Measurements from ENCODE around the gene LCLAT1.

Gene LCLAT1

DNA sequence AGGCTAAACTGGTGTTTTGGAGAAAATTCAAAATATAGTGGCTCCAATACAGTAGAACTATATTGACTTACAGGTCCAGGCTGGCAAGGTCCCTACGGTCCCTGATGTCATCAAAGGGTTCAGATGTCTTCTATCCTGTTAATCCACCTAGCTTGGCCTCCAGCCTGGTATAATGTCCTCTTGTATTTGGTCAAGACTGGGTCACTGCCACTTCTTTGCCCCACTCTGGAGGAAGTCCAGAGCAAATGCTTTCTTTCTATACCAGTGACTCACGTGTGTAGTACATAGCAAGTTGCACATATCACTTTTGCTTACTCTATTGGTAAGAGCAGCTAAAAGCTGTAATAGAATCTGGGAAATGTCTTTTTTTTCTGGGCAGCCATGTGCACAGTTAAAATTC, 80.8 kb downstream of the LCLAT1 start:
- Histone ChIP-seq H3K36me3 (ENCODE audit: control insufficient read depth in 1 of 2, insufficient read depth in 2 of 2, low read length in 2 of 2) (peaks cover 0 to 5% of the 10 kb centered on the region in 2 donors), H3K4me1 (ENCODE audit: control insufficient read depth in 1 of 2, insufficient read depth in 2 of 2, low read length in 2 of 2) (no peaks in the 10 kb centered on the region), H3K4me3 (ENCODE audit: low read depth in 1 of 2, low read length in 2 of 2) (no peak overlapping the region), H3K9ac (ENCODE audit: low read depth in 1 of 2, low read length in 2 of 2) (no peak overlapping the region), H3K27ac (ENCODE audit: low read depth, low read length) (no peak overlapping the region), H3K27me3 (ENCODE audit: control insufficient read depth in 1 of 2, insufficient read depth in 2 of 2, low read length in 2 of 2) (no peaks in the 10 kb centered on the region), H3K9me3 (ENCODE audit: control insufficient read depth in 1 of 2, low read length in 2 of 2) (no peaks in the 10 kb centered on the region)

DNA sequence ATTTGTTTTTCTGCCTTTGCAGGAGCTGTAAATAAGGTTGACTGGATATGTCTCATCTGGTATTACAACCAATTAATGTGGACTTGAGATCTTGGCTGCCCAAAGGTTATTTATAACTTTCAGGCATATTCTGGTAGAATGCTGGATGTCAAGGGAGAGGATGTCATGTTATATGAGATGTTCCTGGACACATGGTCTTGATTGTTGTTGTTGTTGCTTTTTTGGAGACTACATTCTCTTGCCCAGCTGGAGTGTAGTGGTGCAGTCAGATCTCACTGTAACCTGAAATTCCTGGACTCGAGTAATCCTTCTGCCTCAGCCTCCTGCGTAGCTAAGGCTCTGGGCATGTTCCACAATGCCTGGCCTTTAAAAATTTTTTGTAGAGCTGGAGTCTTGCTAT, 83.3 kb downstream of the LCLAT1 start:
- Histone ChIP-seq H3K9ac (ENCODE audit: low read depth in 1 of 2, low read length in 2 of 2) (no peak overlapping the region), H3K9me3 (ENCODE audit: control insufficient read depth in 1 of 2, low read length in 2 of 2) (peaks cover 0 to under 1% of the 10 kb centered on the region in 2 donors), H3K27me3 (ENCODE audit: control insufficient read depth in 1 of 2, insufficient read depth in 2 of 2, low read length in 2 of 2) (no peaks in the 10 kb centered on the region), H3K36me3 (ENCODE audit: control insufficient read depth in 1 of 2, insufficient read depth in 2 of 2, low read length in 2 of 2) (peaks cover 5 to 11% of the 10 kb centered on the region in 2 donors), H3K27ac (ENCODE audit: low read depth, low read length) (no peak overlapping the region), H3K4me1 (ENCODE audit: control insufficient read depth in 1 of 2, insufficient read depth in 2 of 2, low read length in 2 of 2) (no peaks in the 10 kb centered on the region), H3K4me3 (ENCODE audit: low read depth in 1 of 2, low read length in 2 of 2) (no peak overlapping the region)

DNA sequence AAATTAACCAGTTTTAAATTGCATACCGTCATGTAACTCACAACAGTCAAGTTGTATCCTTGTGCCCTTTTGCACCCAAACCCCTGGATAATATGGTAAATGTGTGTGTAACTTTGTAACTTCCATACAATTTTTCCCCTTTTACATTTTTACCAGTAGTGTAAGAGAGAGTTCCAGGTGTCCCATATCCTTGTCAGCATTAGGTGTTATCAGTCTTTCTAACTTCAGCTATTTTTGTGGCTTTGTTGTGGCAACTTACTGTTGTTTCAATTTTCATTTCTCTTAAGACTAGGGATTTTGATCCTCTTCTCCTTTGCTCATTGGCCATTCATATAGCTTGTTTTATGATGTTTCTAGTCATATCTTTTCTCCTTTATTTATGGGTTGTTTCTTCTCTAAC, 94.6 kb downstream of the LCLAT1 start:
- Histone ChIP-seq H3K36me3 (ENCODE audit: control insufficient read depth in 1 of 2, insufficient read depth in 2 of 2, low read length in 2 of 2) (no peaks in the 10 kb centered on the region), H3K27ac (ENCODE audit: low read depth, low read length) (no peak overlapping the region), H3K9me3 (ENCODE audit: control insufficient read depth in 1 of 2, low read length in 2 of 2) (peaks cover 0 to 2% of the 10 kb centered on the region in 2 donors), H3K9ac (ENCODE audit: low read depth in 1 of 2, low read length in 2 of 2) (no peak overlapping the region), H3K27me3 (ENCODE audit: control insufficient read depth in 1 of 2, insufficient read depth in 2 of 2, low read length in 2 of 2) (no peaks in the 10 kb centered on the region), H3K4me1 (ENCODE audit: control insufficient read depth in 1 of 2, insufficient read depth in 2 of 2, low read length in 2 of 2) (peaks cover 0 to 3% of the 10 kb centered on the region in 2 donors), H3K4me3 (ENCODE audit: low read depth in 1 of 2, low read length in 2 of 2) (no peak overlapping the region)

DNA sequence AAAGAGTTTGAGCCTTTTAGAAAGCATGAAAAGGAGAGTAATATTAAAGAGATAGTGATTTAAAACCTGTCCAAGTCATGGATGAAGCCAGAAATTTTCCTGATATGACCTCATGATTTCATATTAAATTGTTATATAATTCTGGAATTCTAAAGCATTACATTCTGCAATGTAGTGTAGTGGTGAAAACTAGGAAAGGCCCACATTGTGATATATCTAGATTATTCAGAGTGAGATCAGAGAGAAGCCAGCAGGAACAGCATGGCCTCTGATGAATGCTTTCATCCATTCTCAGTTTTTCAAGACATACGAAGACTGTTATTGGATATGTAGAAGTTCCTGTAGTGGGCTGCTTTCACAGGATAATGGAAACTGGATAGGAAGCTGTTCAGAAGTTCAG, 98.8 kb downstream of the LCLAT1 start:
- Histone ChIP-seq H3K27ac (ENCODE audit: low read depth, low read length) (no peak overlapping the region), H3K36me3 (ENCODE audit: control insufficient read depth in 1 of 2, insufficient read depth in 2 of 2, low read length in 2 of 2) (no peaks in the 10 kb centered on the region), H3K9me3 (ENCODE audit: control insufficient read depth in 1 of 2, low read length in 2 of 2) (no peaks in the 10 kb centered on the region), H3K9ac (ENCODE audit: low read depth in 1 of 2, low read length in 2 of 2) (no peak overlapping the region), H3K27me3 (ENCODE audit: control insufficient read depth in 1 of 2, insufficient read depth in 2 of 2, low read length in 2 of 2) (no peaks in the 10 kb centered on the region), H3K4me3 (ENCODE audit: low read depth in 1 of 2, low read length in 2 of 2) (no peak overlapping the region), H3K4me1 (ENCODE audit: control insufficient read depth in 1 of 2, insufficient read depth in 2 of 2, low read length in 2 of 2) (peaks cover 0 to 5% of the 10 kb centered on the region in 2 donors)

DNA sequence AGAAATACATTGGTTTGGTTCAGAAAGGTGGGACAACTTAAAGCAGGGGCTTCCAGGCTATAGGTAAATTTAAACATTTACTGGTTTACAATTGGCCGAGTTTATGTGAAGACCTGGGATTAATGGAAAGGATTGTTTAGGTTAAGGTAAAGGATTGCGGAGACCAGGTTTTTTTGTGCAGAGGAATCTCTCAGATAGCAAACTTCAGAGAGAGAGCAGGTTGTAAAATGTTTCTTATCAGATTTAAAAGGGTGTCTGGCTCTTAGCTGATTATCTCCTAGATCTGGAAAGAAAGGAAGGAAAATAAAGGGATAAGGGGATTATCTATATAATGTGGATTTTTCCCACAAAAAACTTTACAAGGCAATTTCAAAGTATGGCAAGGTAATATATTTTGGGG, 101.3 kb downstream of the LCLAT1 start:
- Histone ChIP-seq H3K4me3 (ENCODE audit: low read depth in 1 of 2, low read length in 2 of 2) (no peak overlapping the region), H3K36me3 (ENCODE audit: control insufficient read depth in 1 of 2, insufficient read depth in 2 of 2, low read length in 2 of 2) (peaks cover 0 to 3% of the 10 kb centered on the region in 2 donors), H3K4me1 (ENCODE audit: control insufficient read depth in 1 of 2, insufficient read depth in 2 of 2, low read length in 2 of 2) (peaks cover 0 to 5% of the 10 kb centered on the region in 2 donors), H3K9me3 (ENCODE audit: control insufficient read depth in 1 of 2, low read length in 2 of 2) (peaks cover 0 to 5% of the 10 kb centered on the region in 2 donors), H3K9ac (ENCODE audit: low read depth in 1 of 2, low read length in 2 of 2) (no peak overlapping the region), H3K27ac (ENCODE audit: low read depth, low read length) (no peak overlapping the region), H3K27me3 (ENCODE audit: control insufficient read depth in 1 of 2, insufficient read depth in 2 of 2, low read length in 2 of 2) (no peaks in the 10 kb centered on the region)

DNA sequence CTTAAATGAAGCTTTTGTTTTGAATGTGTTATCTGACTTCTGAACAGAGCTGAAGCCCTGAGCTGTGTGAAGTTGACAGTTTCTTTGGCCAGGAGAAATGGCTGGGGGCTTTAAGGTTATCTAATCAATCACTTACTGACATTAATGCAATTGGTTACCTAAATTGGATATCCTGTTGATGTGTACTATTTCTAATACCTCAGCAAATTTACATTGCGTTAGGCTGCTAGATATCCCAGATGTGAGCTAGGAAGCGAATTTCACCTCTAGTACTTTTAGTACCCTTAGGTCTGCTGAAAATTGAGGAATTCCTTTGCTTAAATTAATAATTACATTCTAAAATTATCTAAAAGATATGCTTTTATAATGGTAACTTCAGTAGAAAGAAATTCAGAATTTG, 102.0 kb downstream of the LCLAT1 start:
- no peak overlapping the region for H3K4me3 ChIP-seq (ENCODE audit: low read depth in 1 of 2, low read length in 2 of 2)
- H3K9me3 ChIP-seq (ENCODE audit: control insufficient read depth in 1 of 2, low read length in 2 of 2) = peaks cover 0 to 5% of the 10 kb centered on the region in 2 donors
- no peaks in the 10 kb centered on the region for H3K27me3 ChIP-seq (ENCODE audit: control insufficient read depth in 1 of 2, insufficient read depth in 2 of 2, low read length in 2 of 2)
- H3K4me1 ChIP-seq (ENCODE audit: control insufficient read depth in 1 of 2, insufficient read depth in 2 of 2, low read length in 2 of 2) = peaks cover 0 to 5% of the 10 kb centered on the region in 2 donors
- H3K27ac ChIP-seq (ENCODE audit: low read depth, low read length) = no peak overlapping the region
- no peak overlapping the region for H3K9ac ChIP-seq (ENCODE audit: low read depth in 1 of 2, low read length in 2 of 2)
- peaks cover 0 to 3% of the 10 kb centered on the region in 2 donors for H3K36me3 ChIP-seq (ENCODE audit: control insufficient read depth in 1 of 2, insufficient read depth in 2 of 2, low read length in 2 of 2)

DNA sequence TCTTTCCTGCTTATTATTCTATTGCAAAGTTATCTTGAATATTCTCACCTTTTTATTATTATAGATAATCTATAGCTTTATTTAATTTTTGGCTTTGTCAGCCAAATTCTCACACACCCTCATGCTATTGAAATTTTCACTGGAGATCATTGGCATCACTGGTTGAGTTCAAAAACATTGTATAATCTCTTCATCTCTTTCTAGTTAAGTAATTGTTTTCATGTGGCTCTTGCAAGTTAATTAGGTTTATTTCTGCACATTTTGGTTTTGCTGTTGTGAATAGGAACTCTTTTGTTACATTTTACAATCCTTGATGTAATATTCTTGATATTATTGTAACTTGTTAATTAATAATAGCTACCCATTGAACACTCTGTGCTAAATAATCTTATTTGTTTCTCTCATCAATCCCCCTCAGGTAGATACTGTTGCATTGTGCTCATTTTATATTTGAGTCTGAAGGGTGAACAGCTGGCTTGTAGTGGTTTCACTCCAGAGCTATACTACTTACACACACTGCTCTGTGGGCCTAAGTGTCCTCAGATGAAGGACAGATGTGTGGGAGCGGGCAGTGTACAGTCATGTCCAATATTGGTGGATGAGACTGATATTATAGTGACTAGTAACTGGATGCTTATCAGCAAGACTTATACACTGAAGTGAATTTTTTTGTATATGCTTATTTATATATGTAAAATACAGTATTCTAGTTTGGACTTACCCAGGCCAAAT, 112.7 kb downstream of the LCLAT1 start:
- Histone ChIP-seq H3K36me3 (ENCODE audit: control insufficient read depth in 1 of 2, insufficient read depth in 2 of 2, low read length in 2 of 2) (peaks cover 0 to 11% of the 10 kb centered on the region in 2 donors), H3K27me3 (ENCODE audit: control insufficient read depth in 1 of 2, insufficient read depth in 2 of 2, low read length in 2 of 2) (no peaks in the 10 kb centered on the region), H3K4me3 (ENCODE audit: low read depth in 1 of 2, low read length in 2 of 2) (no peak overlapping the region), H3K27ac (ENCODE audit: low read depth, low read length) (no peak overlapping the region), H3K9me3 (ENCODE audit: control insufficient read depth in 1 of 2, low read length in 2 of 2) (no peaks in the 10 kb centered on the region), H3K4me1 (ENCODE audit: control insufficient read depth in 1 of 2, insufficient read depth in 2 of 2, low read length in 2 of 2) (no peaks in the 10 kb centered on the region), H3K9ac (ENCODE audit: low read depth in 1 of 2, low read length in 2 of 2) (no peak overlapping the region)

DNA sequence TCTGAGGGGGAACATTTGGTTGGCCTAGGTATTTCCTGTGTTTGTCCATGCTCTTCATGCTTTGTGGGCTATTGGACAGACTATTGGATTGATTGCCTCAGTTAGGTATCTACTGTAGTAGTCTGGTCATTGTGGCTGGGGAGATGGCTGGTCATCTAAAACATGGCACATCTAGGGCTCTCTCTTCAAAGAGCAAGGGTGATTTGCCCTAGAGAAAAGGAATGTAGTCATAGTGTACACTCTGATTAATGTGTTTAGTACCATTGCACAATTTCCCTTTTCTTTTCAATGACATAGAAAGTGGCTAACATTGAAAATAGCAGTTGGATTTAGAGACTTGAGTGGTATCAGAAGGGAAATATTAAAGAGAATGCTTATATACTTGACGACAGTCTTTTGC, 114.3 kb downstream of the LCLAT1 start:
- no peaks in the 10 kb centered on the region for H3K4me1 ChIP-seq (ENCODE audit: control insufficient read depth in 1 of 2, insufficient read depth in 2 of 2, low read length in 2 of 2)
- H3K27ac ChIP-seq (ENCODE audit: low read depth, low read length) = no peak overlapping the region
- H3K4me3 ChIP-seq (ENCODE audit: low read depth in 1 of 2, low read length in 2 of 2) = no peak overlapping the region
- H3K27me3 ChIP-seq (ENCODE audit: control insufficient read depth in 1 of 2, insufficient read depth in 2 of 2, low read length in 2 of 2) = no peaks in the 10 kb centered on the region
- H3K9ac ChIP-seq (ENCODE audit: low read depth in 1 of 2, low read length in 2 of 2) = no peak overlapping the region
- H3K36me3 ChIP-seq (ENCODE audit: control insufficient read depth in 1 of 2, insufficient read depth in 2 of 2, low read length in 2 of 2) = peaks cover 0 to 11% of the 10 kb centered on the region in 2 donors
- H3K9me3 ChIP-seq (ENCODE audit: control insufficient read depth in 1 of 2, low read length in 2 of 2) = no peaks in the 10 kb centered on the region

DNA sequence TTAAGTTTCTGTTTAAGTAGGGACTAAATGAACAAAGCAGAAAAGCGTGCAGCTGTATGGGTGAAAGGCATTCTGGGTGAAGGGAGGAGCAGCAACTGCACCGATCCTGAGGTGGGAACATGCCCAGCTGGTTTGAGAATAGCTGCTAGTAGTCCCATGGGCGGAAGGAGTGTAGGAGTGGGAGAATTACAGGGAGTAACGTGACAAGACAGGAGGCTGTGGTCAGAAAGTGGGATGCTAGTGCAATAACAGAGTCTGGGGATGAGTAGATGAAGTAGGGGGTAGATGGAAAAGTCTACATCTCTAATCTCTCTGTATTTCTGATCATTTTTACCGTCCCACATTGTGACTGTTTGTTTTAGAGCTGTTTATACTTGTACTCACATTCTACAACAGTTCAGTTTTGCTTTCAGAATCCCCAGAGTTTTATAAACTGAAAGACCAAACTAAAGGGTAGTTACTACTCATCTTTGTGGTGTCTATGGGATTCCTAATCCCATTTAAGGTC, 118.9 kb downstream of the LCLAT1 start:
- Histone ChIP-seq H3K4me3 (ENCODE audit: low read depth in 1 of 2, low read length in 2 of 2) (no peak overlapping the region), H3K27ac (ENCODE audit: low read depth, low read length) (no peak overlapping the region), H3K36me3 (ENCODE audit: control insufficient read depth in 1 of 2, insufficient read depth in 2 of 2, low read length in 2 of 2) (peaks cover 4 to 16% of the 10 kb centered on the region in 2 donors), H3K27me3 (ENCODE audit: control insufficient read depth in 1 of 2, insufficient read depth in 2 of 2, low read length in 2 of 2) (no peaks in the 10 kb centered on the region), H3K9ac (ENCODE audit: low read depth in 1 of 2, low read length in 2 of 2) (no peak overlapping the region), H3K9me3 (ENCODE audit: control insufficient read depth in 1 of 2, low read length in 2 of 2) (no peaks in the 10 kb centered on the region), H3K4me1 (ENCODE audit: control insufficient read depth in 1 of 2, insufficient read depth in 2 of 2, low read length in 2 of 2) (no peaks in the 10 kb centered on the region)

DNA sequence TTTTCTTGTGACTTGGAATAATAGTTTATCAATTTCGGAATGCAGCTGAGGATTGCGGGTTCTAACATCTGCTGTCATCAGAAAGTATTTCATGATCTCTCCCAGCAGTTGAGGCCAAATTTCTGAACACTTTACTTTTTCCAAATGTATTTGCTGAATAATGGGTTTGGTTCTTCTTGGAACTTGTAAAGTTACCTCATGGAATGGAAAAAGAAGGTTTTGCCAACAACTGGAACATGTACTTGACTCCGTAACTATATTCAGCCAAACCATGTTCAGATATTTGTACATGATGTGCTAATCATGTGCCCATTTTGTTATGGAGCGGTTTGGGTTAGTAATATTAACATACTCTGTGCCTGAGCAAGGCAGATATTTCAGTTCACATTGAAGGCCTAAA, 119.6 kb downstream of the LCLAT1 start:
- H3K27ac ChIP-seq (ENCODE audit: low read depth, low read length) = no peak overlapping the region

More for the DNA sequence above, 119.6 kb downstream of the LCLAT1 start:
- Histone ChIP-seq H3K9ac (ENCODE audit: low read depth in 1 of 2, low read length in 2 of 2) (no peak overlapping the region), H3K4me3 (ENCODE audit: low read depth in 1 of 2, low read length in 2 of 2) (no peak overlapping the region), H3K36me3 (ENCODE audit: control insufficient read depth in 1 of 2, insufficient read depth in 2 of 2, low read length in 2 of 2) (peaks cover 4 to 19% of the 10 kb centered on the region in 2 donors), H3K27me3 (ENCODE audit: control insufficient read depth in 1 of 2, insufficient read depth in 2 of 2, low read length in 2 of 2) (no peaks in the 10 kb centered on the region), H3K4me1 (ENCODE audit: control insufficient read depth in 1 of 2, insufficient read depth in 2 of 2, low read length in 2 of 2) (no peaks in the 10 kb centered on the region), H3K9me3 (ENCODE audit: control insufficient read depth in 1 of 2, low read length in 2 of 2) (no peaks in the 10 kb centered on the region)

Measured in duodenal mucosa (tissue), 2 donors.